Thyroid gland (tissue), 4 donors: Measurements from ENCODE around the gene MINAR1.

Experiments
- POLR2A ChIP-seq, 2 donors: fragments of 450-650 bp; IDR thresholded peaks; one replicate each; pipeline ENCODE4 v1.6.1; 2017; ENCODE audit warnings: antibody characterized with exemption in 2 of 2, mild to moderate bottlenecking in 2 of 2, moderate library complexity in 1 of 2
- TF ChIP-seq, protein P1 (sequence below), 6 experiments: fragments of 200-600 bp in 3 of 6; fragments of 450-650 bp in 3 of 6; sonication (generic) in 3 of 6; IDR thresholded peaks; one replicate each; pipeline ENCODE4 v1.5.1; 2016 to 2019; ENCODE audit warnings: antibody characterized with exemption in 6 of 6, mild to moderate bottlenecking in 2 of 6, inconsistent platforms in 1 of 6, moderate library complexity in 1 of 6

DNA sequence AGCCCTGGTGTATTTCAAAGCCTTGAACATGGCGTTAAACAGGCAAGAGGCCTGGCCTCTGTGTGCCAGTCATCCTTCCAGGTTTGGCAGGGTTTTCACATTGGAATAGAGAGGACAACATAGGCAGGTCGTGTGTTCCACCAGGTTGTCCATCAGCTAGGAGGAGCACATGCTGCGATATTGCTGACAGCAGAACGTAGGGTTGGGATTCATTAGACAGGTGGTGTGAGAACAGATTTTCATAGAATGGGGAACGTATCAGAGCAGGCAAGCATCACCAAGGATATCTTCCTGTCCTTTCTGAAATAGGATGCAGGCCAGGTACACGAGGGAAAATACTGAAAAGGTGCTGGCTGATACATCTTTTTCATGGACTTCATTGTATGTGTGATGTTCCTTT, 26.4 kb downstream of the MINAR1 start:
- TF ChIP-seq, protein P1, sequence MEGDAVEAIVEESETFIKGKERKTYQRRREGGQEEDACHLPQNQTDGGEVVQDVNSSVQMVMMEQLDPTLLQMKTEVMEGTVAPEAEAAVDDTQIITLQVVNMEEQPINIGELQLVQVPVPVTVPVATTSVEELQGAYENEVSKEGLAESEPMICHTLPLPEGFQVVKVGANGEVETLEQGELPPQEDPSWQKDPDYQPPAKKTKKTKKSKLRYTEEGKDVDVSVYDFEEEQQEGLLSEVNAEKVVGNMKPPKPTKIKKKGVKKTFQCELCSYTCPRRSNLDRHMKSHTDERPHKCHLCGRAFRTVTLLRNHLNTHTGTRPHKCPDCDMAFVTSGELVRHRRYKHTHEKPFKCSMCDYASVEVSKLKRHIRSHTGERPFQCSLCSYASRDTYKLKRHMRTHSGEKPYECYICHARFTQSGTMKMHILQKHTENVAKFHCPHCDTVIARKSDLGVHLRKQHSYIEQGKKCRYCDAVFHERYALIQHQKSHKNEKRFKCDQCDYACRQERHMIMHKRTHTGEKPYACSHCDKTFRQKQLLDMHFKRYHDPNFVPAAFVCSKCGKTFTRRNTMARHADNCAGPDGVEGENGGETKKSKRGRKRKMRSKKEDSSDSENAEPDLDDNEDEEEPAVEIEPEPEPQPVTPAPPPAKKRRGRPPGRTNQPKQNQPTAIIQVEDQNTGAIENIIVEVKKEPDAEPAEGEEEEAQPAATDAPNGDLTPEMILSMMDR (IDR thresholded peaks at IDR 0.05): no peak
- TF ChIP-seq POLR2A (IDR thresholded peaks at IDR 0.05): no peak
